Stimulated activated CD8-positive, alpha-beta memory T cell treated with anti-CD3 and anti-CD28 coated beads, Interleukin-12 subunit alpha, Interleukin-12 subunit beta, amount 100 ng/mL, for 24 hours (primary cell): ENCODE measurements around the gene AQP12B.
"Not testable (repeated sequence)": the region's sequence is repeated elsewhere in the genome, so short reads cannot be mapped to it uniquely, and the experiment has no call there.

ENCODE experiments used
- DNase-seq: peaks from one replicate; pipeline ENCODE4 v3.0.0-alpha.2; 2020; ENCODE audit errors: extremely low read depth

AQP12B gene

GRCh38 chr2:240683329-240683979 lies 769 bp upstream of the AQP12B start:
- not testable (repeated sequence) for DNase-seq

- not testable (repeated sequence) for DNase-seq
These were observed 2.5 kb downstream of the AQP12B start for GRCh38 chr2:240680185-240680584.

- not testable (repeated sequence) for DNase-seq
These were observed 3.8 kb downstream of the AQP12B start for GRCh38 chr2:240678909-240679308.

GRCh38 chr2:240678043-240678442 lies 4.6 kb downstream of the AQP12B start:
- not testable (repeated sequence) for DNase-seq

GRCh38 chr2:240675345-240675744 lies 7.3 kb downstream of the AQP12B start:
- not testable (repeated sequence) for DNase-seq

GRCh38 chr2:240674461-240675184 lies 8.1 kb downstream of the AQP12B start:
- not testable (repeated sequence) for DNase-seq

GRCh38 chr2:240672701-240673190 lies 9.9 kb downstream of the AQP12B start:
- DNase-seq: no peak

- DNase-seq: no peak
These were observed 10.5 kb downstream of the AQP12B start for GRCh38 chr2:240672076-240672700.

- DNase-seq: no peak
These were observed 11.7 kb downstream of the AQP12B start for GRCh38 chr2:240670950-240671349.

GRCh38 chr2:240670402-240670801 lies 12.3 kb downstream of the AQP12B start:
- DNase-seq: no peak

GRCh38 chr2:240664622-240665021 lies 18.1 kb downstream of the AQP12B start:
- DNase-seq: no peak

- DNase-seq: no peak
These were observed 19.0 kb downstream of the AQP12B start for GRCh38 chr2:240663546-240664190.

GRCh38 chr2:240662681-240663080 lies 20.0 kb downstream of the AQP12B start:
- DNase-seq: no peak

GRCh38 chr2:240659883-240660282 lies 22.8 kb downstream of the AQP12B start:
- not testable (repeated sequence) for DNase-seq

- DNase-seq: no peak
These were observed 26.5 kb downstream of the AQP12B start for GRCh38 chr2:240655931-240656886.

- DNase-seq: no peak
These were observed 31.5 kb downstream of the AQP12B start for GRCh38 chr2:240651185-240651584.

GRCh38 chr2:240650254-240650965 lies 32.3 kb downstream of the AQP12B start:
- no peak for DNase-seq

GRCh38 chr2:240649331-240649730 lies 33.4 kb downstream of the AQP12B start:
- DNase-seq: no peak

- no peak for DNase-seq
These were observed 33.9 kb downstream of the AQP12B start for GRCh38 chr2:240648650-240649275.

GRCh38 chr2:240648155-240648649 lies 34.5 kb downstream of the AQP12B start:
- DNase-seq: no peak
